GM10266 (cell line): ENCODE data around the gene VAMP1.

Experiments used
- DNase-seq: peaks from one replicate; pipeline ENCODE4 v3.0.0; 2012; ENCODE audit errors: extremely low spot score
- TF ChIP-seq, protein P1 (sequence below): IDR thresholded peaks from 2 replicates; pipeline ENCODE4 v1.5.1; 2012; ENCODE audit warnings: mild to moderate bottlenecking, low read depth; ENCODE audit not compliant: control insufficient read depth, insufficient read depth; ENCODE audit errors: missing control alignments

The VAMP1 gene

GRCh38 chr12:6466184-6466573, 4.3 kb downstream of the VAMP1 start:
- TF ChIP-seq, protein P1, sequence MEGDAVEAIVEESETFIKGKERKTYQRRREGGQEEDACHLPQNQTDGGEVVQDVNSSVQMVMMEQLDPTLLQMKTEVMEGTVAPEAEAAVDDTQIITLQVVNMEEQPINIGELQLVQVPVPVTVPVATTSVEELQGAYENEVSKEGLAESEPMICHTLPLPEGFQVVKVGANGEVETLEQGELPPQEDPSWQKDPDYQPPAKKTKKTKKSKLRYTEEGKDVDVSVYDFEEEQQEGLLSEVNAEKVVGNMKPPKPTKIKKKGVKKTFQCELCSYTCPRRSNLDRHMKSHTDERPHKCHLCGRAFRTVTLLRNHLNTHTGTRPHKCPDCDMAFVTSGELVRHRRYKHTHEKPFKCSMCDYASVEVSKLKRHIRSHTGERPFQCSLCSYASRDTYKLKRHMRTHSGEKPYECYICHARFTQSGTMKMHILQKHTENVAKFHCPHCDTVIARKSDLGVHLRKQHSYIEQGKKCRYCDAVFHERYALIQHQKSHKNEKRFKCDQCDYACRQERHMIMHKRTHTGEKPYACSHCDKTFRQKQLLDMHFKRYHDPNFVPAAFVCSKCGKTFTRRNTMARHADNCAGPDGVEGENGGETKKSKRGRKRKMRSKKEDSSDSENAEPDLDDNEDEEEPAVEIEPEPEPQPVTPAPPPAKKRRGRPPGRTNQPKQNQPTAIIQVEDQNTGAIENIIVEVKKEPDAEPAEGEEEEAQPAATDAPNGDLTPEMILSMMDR, result no peak
- no peak for DNase-seq

DNA sequence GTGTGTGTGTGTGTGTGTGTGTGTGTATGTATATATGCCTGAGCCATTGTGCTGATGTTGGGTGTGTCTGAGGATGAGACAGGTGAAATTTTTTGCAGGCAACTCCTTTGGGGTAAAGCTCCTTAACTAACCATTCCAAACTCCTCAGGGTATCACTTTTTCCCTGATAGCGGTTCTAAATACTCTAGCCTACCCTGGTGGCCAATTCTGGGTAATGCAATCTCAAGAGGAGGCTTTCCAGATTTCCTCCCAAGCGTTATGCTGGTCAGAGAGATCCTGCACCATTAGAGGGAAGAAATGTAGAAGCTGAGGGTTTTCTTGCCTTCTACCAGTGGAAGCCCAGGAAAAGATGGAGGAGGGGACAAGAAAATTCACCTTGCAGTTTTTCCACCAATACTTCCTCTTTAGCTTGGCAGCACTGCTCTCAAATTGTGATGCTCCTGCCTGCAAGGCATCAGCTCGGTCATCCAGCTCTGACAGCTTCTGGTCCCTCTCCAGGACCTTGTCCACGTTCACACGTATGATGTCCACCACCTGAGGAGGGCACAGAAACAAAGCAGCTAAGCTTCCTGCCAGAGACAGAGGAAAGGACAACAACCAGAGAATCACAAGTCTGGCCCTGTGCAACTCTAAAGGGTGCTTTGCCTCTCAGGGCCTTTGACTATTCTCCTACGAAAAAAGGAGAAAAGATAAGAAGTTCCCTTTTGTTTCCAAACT, 4.9 kb downstream of the VAMP1 start:
- TF ChIP-seq, protein P1, result peak; percentile 76
- DNase-seq, result no peak

GRCh38 chr12:6464531-6464930, 5.9 kb downstream of the VAMP1 start:
- no peak for DNase-seq
- TF ChIP-seq, protein P1, result no peak

- DNase-seq, result no peak
- TF ChIP-seq, protein P1, result no peak
These were observed 6.6 kb downstream of the VAMP1 start for GRCh38 chr12:6463858-6464257.

GRCh38 chr12:6463216-6463615, 7.3 kb downstream of the VAMP1 start:
- TF ChIP-seq, protein P1, result no peak

DNA sequence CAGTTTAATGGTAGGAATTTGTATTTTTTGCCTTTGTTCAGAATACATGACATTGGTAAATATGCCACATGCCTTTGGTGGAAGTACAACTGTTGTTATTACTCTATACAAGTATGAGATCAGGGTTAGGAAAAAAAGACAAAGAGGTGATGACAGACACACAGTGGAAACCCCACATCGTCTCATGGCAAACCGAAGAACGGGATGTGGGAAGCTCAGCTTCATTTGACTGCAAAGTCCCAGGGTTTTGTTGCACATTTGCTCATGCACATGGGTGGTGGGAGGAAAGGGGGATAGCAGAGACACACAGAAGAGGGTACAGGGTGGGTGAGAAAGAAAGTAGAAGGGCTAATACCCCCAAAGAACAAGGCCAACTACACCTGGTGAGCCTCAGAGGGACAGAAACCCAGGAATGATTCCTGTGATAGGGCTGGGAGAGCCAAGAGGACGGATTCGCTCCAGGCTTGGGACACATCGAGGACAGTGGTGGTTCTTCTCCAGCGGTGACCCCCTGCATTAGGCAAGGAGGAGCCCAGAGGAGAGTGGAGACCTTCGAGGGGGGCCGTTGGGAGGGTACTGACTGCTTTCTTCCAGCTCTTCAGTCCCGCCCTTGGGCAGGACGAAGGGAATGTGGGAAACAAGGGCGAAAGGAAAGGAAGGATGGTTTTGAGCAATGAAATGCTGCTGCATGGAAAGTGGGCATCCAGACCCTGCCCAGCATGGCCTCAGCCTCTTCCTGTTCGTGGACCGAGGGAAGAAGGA, 8.1 kb downstream of the VAMP1 start:
- DNase-seq, result no peak
- TF ChIP-seq, protein P1, result no peak

More at GRCh38 chr12:6463216-6463615, 7.3 kb downstream of the VAMP1 start:
- DNase-seq, result no peak
